HG03460 (cell line): ENCODE results near the gene ATXN10.
"Not testable (repeated sequence)": the region's sequence is repeated elsewhere in the genome, so short reads cannot be mapped to it uniquely, and the experiment has no call there.

Experiments used
- ATAC-seq: cut with Tn5 transposase; IDR thresholded peaks from one replicate; pipeline ENCODE4 v1.9.1; 2021; ENCODE audit not compliant: unreplicated experiment

ATXN10 gene

GRCh38 chr22:45676024-45676423 lies 4.4 kb downstream of the ATXN10 start:
- no peak for ATAC-seq

DNA sequence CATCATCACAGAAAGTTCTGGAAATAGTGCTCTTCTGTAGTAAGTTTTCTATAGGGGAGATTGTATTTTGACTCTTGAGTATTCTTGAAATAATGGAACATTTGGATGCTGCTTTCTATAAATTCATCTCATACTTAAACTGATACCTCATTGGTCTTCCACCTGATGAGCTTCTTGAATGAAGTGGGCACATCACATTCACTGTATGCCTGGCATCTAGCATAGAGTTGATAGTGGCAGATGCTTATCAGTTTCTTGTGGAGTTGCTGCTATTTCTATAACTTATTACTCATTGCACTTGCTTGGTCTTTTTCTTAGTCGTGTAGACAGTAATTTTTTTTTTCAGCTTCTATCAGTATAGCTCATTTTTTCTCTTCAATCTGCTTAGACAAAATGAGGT lies 5.4 kb downstream of the ATXN10 start:
- no peak for ATAC-seq

DNA sequence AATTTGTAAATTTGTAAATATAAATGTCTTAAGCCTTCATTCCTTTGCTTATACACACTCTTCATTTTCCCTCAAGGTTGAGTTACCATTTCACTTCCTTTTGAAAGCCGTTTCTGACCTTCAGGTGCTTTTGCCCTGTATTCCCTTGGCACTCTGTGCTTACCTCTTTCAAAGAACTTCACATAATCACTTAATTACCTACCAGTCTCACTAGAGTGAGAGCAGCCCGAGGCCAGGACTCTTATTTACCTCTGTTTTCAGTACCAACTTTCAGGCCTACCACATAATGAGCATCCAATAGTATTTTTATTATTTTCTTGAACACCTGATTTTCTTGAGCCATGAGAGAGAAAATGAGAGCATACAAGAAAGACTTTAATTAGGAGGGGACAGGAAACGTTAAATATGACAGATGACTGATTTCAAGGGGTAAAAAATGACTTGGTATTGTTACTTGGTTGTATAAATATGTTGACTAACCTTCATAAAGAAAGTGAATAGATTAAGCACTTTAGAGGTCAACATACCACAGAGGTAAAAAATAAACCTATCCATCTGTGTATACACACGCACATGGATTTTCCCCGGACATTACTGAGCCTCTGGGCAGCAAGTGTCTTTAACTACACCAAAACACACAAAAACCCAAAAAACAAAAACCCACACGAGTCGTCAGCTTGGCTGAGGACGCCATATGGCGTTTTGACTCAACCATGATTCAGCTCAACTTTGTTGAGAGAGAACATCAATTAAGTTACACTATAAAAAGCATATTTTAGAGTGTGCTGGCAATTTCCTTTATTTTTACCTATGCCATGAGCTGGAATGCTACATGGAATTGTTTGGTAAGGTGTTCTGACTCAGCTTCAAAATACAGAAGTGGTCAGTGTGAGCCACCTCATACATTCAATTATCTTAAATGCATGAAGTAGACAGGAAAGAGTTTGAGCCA lies 7.6 kb downstream of the ATXN10 start:
- no peak for ATAC-seq

DNA sequence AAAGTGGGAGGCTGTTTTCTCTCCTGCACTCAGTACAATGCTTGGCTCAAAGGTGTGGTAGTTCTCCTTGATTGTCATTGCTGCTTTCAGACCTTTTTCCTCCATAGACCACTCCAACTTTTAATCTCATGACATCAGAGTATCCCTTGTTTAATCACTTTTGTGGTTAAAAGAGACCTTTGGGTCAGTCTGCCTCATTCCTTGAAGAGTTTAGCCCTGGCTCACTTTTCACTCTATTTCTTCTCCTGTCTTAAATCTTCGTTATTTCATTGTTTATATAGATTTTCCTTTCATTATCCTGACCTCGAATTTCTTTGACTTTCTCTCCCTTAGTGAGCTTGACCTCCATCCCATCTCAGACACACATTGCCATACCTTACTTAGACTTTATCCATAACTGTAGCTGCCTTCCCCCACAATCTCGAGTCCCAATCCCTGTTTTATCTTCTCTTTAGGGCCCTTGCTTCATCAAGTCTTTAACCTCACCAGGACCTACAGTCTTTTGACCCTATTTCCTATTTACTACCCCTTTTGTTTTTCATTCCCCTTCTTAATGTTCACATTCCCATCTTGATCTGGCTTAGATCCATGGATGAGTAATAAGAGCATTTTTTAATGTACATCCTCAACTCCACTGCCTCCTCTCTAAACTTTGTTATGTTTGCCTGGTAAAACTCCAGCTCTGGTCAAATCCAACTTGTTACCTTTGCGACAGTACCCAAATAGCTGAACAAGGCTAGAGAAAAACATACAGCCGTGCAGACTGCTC lies 9.5 kb downstream of the ATXN10 start:
- no peak for ATAC-seq

- ATAC-seq = no peak
Measured at GRCh38 chr22:45682064-45682463, 10.4 kb downstream of the ATXN10 start.

DNA sequence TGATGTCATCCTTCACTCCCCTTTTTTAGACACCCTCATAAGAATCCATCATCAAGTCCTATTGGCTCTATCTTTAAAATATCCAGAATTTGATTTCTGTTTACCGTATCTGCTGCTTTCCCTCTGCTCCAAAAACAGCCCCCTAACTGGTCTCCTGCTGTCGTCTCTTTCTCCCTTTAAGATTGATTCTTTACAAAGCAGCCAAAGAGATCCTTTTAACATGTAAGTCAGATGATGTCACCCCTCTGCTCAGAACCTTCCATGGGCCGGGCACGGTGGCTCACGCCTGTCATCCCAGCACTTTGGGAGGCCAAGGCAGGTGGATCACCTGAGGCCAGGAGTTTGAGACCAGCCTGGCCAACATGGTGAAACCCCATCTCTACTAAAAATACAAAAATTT lies 11.1 kb downstream of the ATXN10 start:
- not testable (repeated sequence) for ATAC-seq

GRCh38 chr22:45683248-45683647 lies 11.6 kb downstream of the ATXN10 start:
- no peak for ATAC-seq

DNA sequence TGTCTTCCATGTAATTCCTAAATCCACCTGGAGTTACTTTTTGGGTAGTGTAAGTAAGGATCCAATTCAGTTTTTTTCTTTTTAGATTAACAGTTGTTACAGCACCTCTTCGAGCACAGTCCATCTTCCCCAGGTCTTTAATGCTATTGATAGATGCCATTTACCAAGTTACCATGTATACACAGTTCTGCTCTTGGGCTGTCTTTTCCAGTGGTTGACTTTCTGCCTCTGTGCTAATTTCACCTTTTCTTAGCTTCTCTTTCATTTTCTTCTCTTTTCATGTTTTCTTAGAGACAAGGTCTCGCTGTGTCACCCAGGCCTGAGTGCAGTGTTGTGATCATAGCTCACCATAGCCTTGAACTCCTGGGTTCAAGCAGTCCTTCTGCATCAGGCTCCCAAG lies 12.0 kb downstream of the ATXN10 start:
- ATAC-seq = no peak

GRCh38 chr22:45684169-45684568 lies 12.5 kb downstream of the ATXN10 start:
- no peak for ATAC-seq

GRCh38 chr22:45684752-45685574 lies 13.3 kb downstream of the ATXN10 start:
- ATAC-seq = no peak

- no peak for ATAC-seq
Measured at GRCh38 chr22:45686004-45686403, 14.4 kb downstream of the ATXN10 start.

GRCh38 chr22:45686836-45687235 lies 15.2 kb downstream of the ATXN10 start:
- no peak for ATAC-seq

GRCh38 chr22:45688600-45689080 lies 17.0 kb downstream of the ATXN10 start:
- no peak for ATAC-seq

DNA sequence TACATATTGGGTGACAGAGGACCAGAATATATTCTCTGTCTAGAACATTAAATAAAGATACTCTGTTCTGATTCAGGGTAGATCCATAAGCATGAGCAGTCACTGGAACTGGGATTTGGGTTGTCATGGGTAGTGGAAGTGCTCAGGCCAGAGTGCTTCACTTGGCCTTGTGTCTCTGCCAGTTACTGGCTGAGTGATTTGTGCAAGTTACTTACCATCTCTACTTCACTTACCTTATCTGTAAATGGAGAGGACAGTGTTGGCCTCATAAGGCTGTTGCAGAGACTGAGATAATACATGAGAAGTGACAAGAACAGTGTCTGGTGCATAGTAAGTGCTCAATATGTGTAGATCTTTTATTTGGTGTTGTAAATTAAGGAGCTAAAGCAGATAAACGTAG lies 17.6 kb downstream of the ATXN10 start:
- no peak for ATAC-seq

GRCh38 chr22:45690008-45690407 lies 18.4 kb downstream of the ATXN10 start:
- no peak for ATAC-seq

DNA sequence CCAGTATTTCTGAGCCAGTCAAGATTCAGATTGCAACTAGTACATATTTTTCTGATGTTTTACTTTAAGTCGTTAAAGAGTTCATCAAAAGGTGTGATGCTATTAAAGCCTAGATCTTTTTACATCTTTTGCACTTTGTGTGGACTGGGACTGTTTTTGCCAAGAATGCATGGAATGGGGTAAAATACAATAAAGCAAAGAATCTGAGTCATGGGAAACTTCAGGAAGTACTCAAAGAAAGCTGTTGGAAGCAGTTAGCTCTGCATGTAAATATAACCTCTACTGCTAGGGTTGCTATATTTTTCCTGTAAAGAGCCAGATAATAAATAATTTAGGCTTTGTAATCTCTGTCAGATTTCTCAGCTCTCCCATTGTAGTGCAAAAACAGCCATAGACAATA lies 20.9 kb downstream of the ATXN10 start:
- ATAC-seq = no peak

GRCh38 chr22:45693835-45694234 lies 22.2 kb downstream of the ATXN10 start:
- ATAC-seq = no peak

DNA sequence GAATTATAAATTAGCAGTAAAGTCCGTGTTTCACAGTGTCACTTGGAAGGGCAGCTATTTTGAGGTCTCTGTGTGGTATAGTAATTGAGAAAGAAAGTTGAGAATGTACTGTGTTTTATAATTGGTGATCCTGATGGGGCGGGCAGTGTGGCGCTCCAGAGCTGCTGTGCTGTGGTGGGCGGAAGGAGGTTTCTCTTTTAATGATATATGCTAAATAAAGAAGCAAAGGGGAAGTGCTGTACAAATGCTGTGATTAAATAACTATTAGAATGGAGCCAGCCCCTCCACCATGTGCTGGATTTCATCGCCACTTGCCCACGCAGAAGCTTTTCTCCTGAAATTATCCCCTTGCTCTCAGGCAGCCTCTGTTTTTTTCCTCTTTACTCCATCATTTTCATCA lies 24.6 kb downstream of the ATXN10 start:
- no peak for ATAC-seq

DNA sequence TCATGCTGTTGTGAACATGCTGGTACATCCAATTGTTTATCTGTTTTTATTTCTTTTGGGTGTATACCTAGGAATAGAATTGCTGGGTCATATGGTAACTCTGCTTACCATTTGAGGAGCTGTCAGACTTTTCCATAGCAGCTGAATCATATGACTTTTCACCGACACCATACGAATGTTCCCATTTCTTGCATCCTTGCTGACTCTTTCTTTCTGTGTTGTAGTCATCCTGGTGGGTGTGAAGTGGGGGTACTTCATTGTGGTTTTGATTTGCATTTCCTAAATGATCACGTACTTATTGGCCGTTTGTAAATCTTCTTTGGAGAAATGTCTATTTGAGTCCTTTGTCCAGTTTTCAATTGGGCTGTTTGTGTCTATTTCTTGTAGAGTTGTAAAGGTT lies 26.5 kb downstream of the ATXN10 start:
- no peak for ATAC-seq

- ATAC-seq = no peak
Measured at GRCh38 chr22:45702981-45703380, 31.3 kb downstream of the ATXN10 start.

DNA sequence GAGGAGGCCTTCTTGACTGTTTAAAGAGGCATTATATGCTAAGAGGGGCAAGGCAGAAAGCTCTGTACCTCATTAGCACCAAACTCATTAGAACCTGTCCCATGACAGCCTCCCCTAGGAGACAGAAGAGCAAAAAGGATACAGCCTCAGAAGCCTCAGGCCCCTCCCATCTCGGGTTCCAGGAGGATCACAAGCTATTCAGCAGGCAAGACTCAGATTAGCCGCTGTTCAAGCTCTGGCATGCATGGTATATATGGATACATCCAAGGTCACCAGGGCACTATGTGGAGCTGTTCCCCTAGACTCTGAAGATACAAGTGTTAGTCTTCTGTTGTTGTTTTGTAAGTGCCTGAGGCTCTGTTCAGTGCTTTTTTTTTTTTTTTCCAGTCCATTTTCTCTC lies 32.1 kb downstream of the ATXN10 start:
- ATAC-seq = no peak
